PC-9 (cell line): ENCODE data around the gene EVC2. TPM values are rescaled to one million over a fixed set of nuclear protein-coding genes. Genes with fewer than 3 reads are reported as not detected.

Experiments used
- BruUV-seq: library from RNA; stranded (reverse); fragments of 400-500 nt; replicated peaks from 2 replicates; lab custom pipeline; 2021; lab: Mats Ljungman, UMichigan
- CTCF ChIA-PET: fragments of 300-600 bp; sonication (Branson Sonifier 250); formaldehyde crosslinking; loops from one replicate; lab custom pipeline; 2022; ENCODE audit warnings: antibody characterized with exemption; lab: Charles Lee
- POLR2A ChIA-PET: fragments of 300-600 bp; sonication (Branson Sonifier 250); formaldehyde crosslinking; loops from one replicate; lab custom pipeline; 2022; ENCODE audit warnings: antibody characterized with exemption; ENCODE audit not compliant: unreplicated experiment; lab: Charles Lee
- DNase-seq, 2 experiments: peaks; one replicate each; pipeline versions ENCODE4 v3.0.0 to v3.0.0-alpha.2; 2015 to 2022; ENCODE audit warnings: mixed read lengths in 1 of 2
- H2AFZ ChIP-seq: fragments of 200-600 bp; sonication (generic); 2 replicates; pipeline ENCODE4 v1.8.1; 2017; ENCODE audit warnings: antibody characterized with exemption
- H3F3A ChIP-seq: fragments of 200-600 bp; sonication (generic); 2 replicates; pipeline ENCODE4 v1.8.1; 2017; ENCODE audit warnings: antibody characterized with exemption, mild to moderate bottlenecking, low read depth; ENCODE audit not compliant: insufficient read depth
- H3K27ac ChIP-seq: fragments of 200-600 bp; sonication (generic); 2 replicates; pipeline ENCODE4 v1.6.1; 2016; ENCODE audit warnings: mixed run types
- H3K27me3 ChIP-seq: fragments of 200-600 bp; sonication (generic); 2 replicates; pipeline ENCODE4 v1.6.1; 2016; ENCODE audit warnings: low read depth, mixed run types; ENCODE audit not compliant: insufficient read depth
- H3K36me3 ChIP-seq: fragments of 200-600 bp; sonication (generic); 2 replicates; pipeline ENCODE4 v1.6.1; 2016; ENCODE audit warnings: low read depth, mixed run types
- H3K4me1 ChIP-seq: fragments of 200-600 bp; sonication (generic); replicated peaks from 2 replicates; pipeline ENCODE4 v1.6.1; 2016; ENCODE audit warnings: mixed run types; ENCODE audit not compliant: insufficient read depth
- H3K4me2 ChIP-seq: fragments of 200-600 bp; sonication (generic); 2 replicates; pipeline ENCODE4 v1.6.1; 2017; ENCODE audit warnings: mixed run types
- H3K4me3 ChIP-seq: fragments of 200-600 bp; sonication (generic); 2 replicates; pipeline ENCODE4 v1.6.1; 2016; ENCODE audit warnings: mixed run types
- H3K79me2 ChIP-seq: fragments of 200-600 bp; sonication (generic); 2 replicates; pipeline ENCODE4 v1.6.1; 2017; ENCODE audit warnings: low read depth, mixed run types
- H3K9me2 ChIP-seq: fragments of 200-600 bp; sonication (generic); 2 replicates; pipeline ENCODE4 v1.8.1; 2017; ENCODE audit warnings: mild to moderate bottlenecking; ENCODE audit not compliant: insufficient read depth
- H3K9me3 ChIP-seq: fragments of 200-600 bp; sonication (generic); 2 replicates; pipeline ENCODE4 v1.8.1; 2016; ENCODE audit warnings: low read depth; ENCODE audit not compliant: insufficient read depth
- H4K20me1 ChIP-seq: fragments of 200-600 bp; sonication (generic); 2 replicates; pipeline ENCODE4 v1.8.1; 2017; ENCODE audit not compliant: insufficient read depth
- EZH2 ChIP-seq: fragments of 200-600 bp; sonication (generic); IDR thresholded peaks from 2 replicates; pipeline ENCODE4 v1.8.0; 2017; ENCODE audit warnings: antibody characterized with exemption, low read depth
- intact Hi-C: fragments of 100-400 bp; cut with micrococcal nuclease; formaldehyde crosslinking; loops from one replicate; pipeline ENCODE4 v1.10.0; 2022; ENCODE audit not compliant: unreplicated experiment
- total RNA-seq: library from RNA; stranded (reverse); gene quantifications from 2 replicates; pipeline ENCODE4 v1.2.3, GENCODE V29; 2021
- TF ChIP-seq, protein P1 (sequence below): fragments of 200-600 bp; sonication (generic); conservative IDR thresholded peaks from 2 replicates; pipeline ENCODE4 v1.6.1; 2017; ENCODE audit warnings: mixed run types, antibody characterized with exemption, mild to moderate bottlenecking, moderate library complexity

The EVC2 gene
- total RNA-seq, 1 experiment from 2014 or later: 1.4 TPM

DNA sequence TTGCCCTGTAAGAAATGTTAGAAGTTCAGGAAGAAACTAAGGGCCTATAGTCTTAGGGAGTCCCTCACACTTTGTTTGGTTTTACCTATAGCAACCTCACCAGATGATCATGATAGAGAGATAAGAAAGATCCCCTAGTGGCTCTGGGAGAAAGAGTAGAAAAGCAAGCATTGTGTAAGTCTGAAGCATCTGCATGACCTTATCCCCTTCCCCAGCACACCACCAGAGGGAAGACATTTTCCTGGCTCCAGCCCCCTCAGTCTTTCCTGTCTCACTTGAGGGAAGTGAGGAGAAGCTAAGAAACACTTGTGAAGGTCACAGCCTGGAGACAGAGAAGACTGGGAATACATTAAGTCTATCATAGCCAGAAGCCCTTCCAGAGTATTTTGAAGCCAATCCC, 154.0 kb downstream of the EVC2 start:
- no peak overlapping the region for H2AFZ ChIP-seq
- DNase-seq: no peak
- ChIA-PET POLR2A (no interaction called here), CTCF (no interaction called here)
- no peaks in the 10 kb centered on the region for H4K20me1 ChIP-seq
- intact Hi-C loops: no loop called here
- H3K4me1 ChIP-seq: no peaks in the 10 kb centered on the region
- no peaks in the 10 kb centered on the region for H3K9me3 ChIP-seq
- H3F3A ChIP-seq: no peaks in the 10 kb centered on the region
- no peak overlapping the region for H3K4me2 ChIP-seq
- BruUV-seq: no TSS peak
- H3K27me3 ChIP-seq: 0 out of 2 replicates have a peak, but pooled peaks cover 4% of the 10 kb centered on the region
- no peaks in the 10 kb centered on the region for H3K36me3 ChIP-seq
- no peaks in the 10 kb centered on the region for H3K9me2 ChIP-seq
- no peaks in the 10 kb centered on the region for H3K79me2 ChIP-seq
- H3K27ac ChIP-seq: no peak overlapping the region
- TF ChIP-seq, protein P1, sequence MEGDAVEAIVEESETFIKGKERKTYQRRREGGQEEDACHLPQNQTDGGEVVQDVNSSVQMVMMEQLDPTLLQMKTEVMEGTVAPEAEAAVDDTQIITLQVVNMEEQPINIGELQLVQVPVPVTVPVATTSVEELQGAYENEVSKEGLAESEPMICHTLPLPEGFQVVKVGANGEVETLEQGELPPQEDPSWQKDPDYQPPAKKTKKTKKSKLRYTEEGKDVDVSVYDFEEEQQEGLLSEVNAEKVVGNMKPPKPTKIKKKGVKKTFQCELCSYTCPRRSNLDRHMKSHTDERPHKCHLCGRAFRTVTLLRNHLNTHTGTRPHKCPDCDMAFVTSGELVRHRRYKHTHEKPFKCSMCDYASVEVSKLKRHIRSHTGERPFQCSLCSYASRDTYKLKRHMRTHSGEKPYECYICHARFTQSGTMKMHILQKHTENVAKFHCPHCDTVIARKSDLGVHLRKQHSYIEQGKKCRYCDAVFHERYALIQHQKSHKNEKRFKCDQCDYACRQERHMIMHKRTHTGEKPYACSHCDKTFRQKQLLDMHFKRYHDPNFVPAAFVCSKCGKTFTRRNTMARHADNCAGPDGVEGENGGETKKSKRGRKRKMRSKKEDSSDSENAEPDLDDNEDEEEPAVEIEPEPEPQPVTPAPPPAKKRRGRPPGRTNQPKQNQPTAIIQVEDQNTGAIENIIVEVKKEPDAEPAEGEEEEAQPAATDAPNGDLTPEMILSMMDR: no peak
- TF ChIP-seq EZH2: no peak
- no peak overlapping the region for H3K4me3 ChIP-seq

DNA sequence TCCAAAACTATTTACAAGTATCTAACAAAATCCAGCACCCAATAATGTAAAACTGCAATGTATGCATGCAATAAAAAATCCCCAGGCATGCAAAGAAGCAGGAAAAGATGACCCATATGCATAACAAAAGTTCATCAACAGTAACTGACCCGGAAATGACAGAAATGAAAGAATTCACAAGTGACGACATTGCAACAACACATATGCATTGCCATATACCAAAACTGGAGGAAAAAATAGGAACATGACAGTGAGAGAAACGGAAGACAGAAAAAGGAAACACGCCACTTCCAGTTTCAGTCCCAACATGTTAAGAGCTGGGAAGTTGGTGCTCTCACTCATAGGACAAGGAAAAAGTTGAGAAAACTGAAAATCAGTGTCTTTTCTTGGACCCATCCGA, 154.6 kb downstream of the EVC2 start:
- Histone ChIP-seq H3K79me2 (no peaks in the 10 kb centered on the region), H2AFZ (no peak overlapping the region), H3K4me2 (no peak overlapping the region), H3K27ac (no peak overlapping the region), H3K9me3 (no peaks in the 10 kb centered on the region), H4K20me1 (no peaks in the 10 kb centered on the region), H3F3A (no peaks in the 10 kb centered on the region), H3K27me3 (0 out of 2 replicates have a peak, but pooled peaks cover 4% of the 10 kb centered on the region), H3K4me3 (no peak overlapping the region), H3K4me1 (no peaks in the 10 kb centered on the region), H3K36me3 (no peaks in the 10 kb centered on the region), H3K9me2 (no peaks in the 10 kb centered on the region)
- POLR2A ChIA-PET: no interaction called here
- BruUV-seq: no TSS peak
- TF ChIP-seq EZH2: no peak
- TF ChIP-seq, protein P1: no peak
- intact Hi-C loops: no loop called here
- no peak for DNase-seq
- CTCF ChIA-PET: no interaction called here

- Histone ChIP-seq H3F3A (no peaks in the 10 kb centered on the region), H4K20me1 (no peaks in the 10 kb centered on the region), H3K4me1 (no peaks in the 10 kb centered on the region), H3K27ac (no peak overlapping the region), H3K9me2 (no peaks in the 10 kb centered on the region), H3K27me3 (0 out of 2 replicates have a peak, but pooled peaks cover 4% of the 10 kb centered on the region), H3K79me2 (no peaks in the 10 kb centered on the region), H2AFZ (no peak overlapping the region), H3K36me3 (no peaks in the 10 kb centered on the region), H3K4me2 (no peak overlapping the region), H3K4me3 (no peak overlapping the region), H3K9me3 (no peaks in the 10 kb centered on the region)
- ChIA-PET POLR2A (no interaction called here), CTCF (no interaction called here)
- no TSS peak for BruUV-seq
- intact Hi-C loops: no loop called here
- no peak for TF ChIP-seq EZH2
- TF ChIP-seq, protein P1: no peak
- no peak for DNase-seq
Measured at GRCh38 chr4:5552451-5552850, 155.9 kb downstream of the EVC2 start.
